Colonic mucosa (tissue), 4 donors: ENCODE data around the gene LRRC71. TPM values are rescaled to one million over a fixed set of nuclear protein-coding genes. Genes with fewer than 3 reads are reported as not detected.

Source experiments
- DNase-seq: peaks from one replicate; pipeline ENCODE4 v3.0.0-alpha.2; 2020
- H3K27ac ChIP-seq: fragments of 200-600 bp; one replicate; pipeline ENCODE4 v1.8.0; 2021
- H3K27me3 ChIP-seq: fragments of 200-600 bp; one replicate; pipeline ENCODE4 v1.8.0; 2021
- H3K36me3 ChIP-seq: fragments of 200-600 bp; one replicate; pipeline ENCODE4 v1.8.0; 2021
- H3K4me1 ChIP-seq: fragments of 200-600 bp; one replicate; pipeline ENCODE4 v1.8.0; 2021; ENCODE audit warnings: mild to moderate bottlenecking
- H3K4me3 ChIP-seq: fragments of 200-600 bp; one replicate; pipeline ENCODE4 v1.8.0; 2021
- H3K9ac ChIP-seq, 2 donors: one replicate each; pipeline ENCODE4 v1.7.0; 2013; ENCODE audit warnings: control low read depth in 2 of 2, low read depth in 2 of 2, low read length in 2 of 2
- H3K9me3 ChIP-seq: fragments of 200-600 bp; one replicate; pipeline ENCODE4 v1.8.0; 2021
- intact Hi-C: fragments of 100-400 bp; cut with DNase I; formaldehyde crosslinking; loops from one replicate; pipeline ENCODE4 v1.14.1; 2022
- total RNA-seq, 2 donors: library from RNA; stranded (reverse); fragmentation: NEBNext Ultra II Directional in 1 of 2; extraction: Animal tissue kit (Norgen Biotek cat#: 25700) in 1 of 2; gene quantifications; one replicate each; pipeline ENCODE4 v1.2.1, GENCODE V29; 2021
- TF ChIP-seq, protein P1 (sequence below): fragments of 200-600 bp; IDR thresholded peaks from one replicate; pipeline ENCODE4 v1.8.0; 2022; ENCODE audit warnings: antibody characterized with exemption, mild to moderate bottlenecking
- donor health status: healthy.
- donor health status: DM: no; HTN: no; CAD: no.
- donor health status: DM: no; HTN: no; CAD: no.

LRRC71 gene
- total RNA-seq, 2 donors from 2014 or later, result not detected

DNA sequence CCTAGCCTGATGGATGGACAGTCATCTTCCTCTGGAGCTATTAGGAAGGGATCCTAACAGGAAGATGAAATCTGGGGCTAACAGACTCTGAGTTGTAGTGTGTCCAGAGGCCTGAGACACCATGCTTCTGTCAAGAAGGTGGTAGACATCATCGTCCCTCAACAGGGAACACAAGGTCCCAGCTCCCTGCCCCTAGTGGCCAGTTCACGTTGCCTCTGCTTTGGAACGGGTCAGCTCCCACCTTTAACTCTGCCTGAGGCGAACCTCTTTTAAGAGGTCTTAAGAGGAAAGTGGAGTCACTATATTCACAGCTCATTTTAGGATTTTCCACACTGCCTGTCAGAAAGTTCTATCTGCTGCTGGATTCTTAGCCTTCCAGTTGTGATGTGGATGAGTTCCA lies 28.3 kb downstream of the LRRC71 start:
- Histone ChIP-seq H3K4me1 (no peaks in the 10 kb centered on the region), H3K9me3 (no peaks in the 10 kb centered on the region), H3K9ac (no peak overlapping the region), H3K36me3 (peaks cover 5% of the 10 kb centered on the region), H3K4me3 (no peak overlapping the region), H3K27me3 (no peaks in the 10 kb centered on the region), H3K27ac (no peak overlapping the region)
- TF ChIP-seq, protein P1, sequence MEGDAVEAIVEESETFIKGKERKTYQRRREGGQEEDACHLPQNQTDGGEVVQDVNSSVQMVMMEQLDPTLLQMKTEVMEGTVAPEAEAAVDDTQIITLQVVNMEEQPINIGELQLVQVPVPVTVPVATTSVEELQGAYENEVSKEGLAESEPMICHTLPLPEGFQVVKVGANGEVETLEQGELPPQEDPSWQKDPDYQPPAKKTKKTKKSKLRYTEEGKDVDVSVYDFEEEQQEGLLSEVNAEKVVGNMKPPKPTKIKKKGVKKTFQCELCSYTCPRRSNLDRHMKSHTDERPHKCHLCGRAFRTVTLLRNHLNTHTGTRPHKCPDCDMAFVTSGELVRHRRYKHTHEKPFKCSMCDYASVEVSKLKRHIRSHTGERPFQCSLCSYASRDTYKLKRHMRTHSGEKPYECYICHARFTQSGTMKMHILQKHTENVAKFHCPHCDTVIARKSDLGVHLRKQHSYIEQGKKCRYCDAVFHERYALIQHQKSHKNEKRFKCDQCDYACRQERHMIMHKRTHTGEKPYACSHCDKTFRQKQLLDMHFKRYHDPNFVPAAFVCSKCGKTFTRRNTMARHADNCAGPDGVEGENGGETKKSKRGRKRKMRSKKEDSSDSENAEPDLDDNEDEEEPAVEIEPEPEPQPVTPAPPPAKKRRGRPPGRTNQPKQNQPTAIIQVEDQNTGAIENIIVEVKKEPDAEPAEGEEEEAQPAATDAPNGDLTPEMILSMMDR, result no peak
- DNase-seq, result no peak
- intact Hi-C loops, result no loop called here

- no peak for DNase-seq
- Histone ChIP-seq H3K27ac (no peak overlapping the region), H3K9ac (no peak overlapping the region), H3K36me3 (peaks cover 5% of the 10 kb centered on the region), H3K4me1 (no peaks in the 10 kb centered on the region), H3K4me3 (no peak overlapping the region), H3K27me3 (no peaks in the 10 kb centered on the region), H3K9me3 (no peaks in the 10 kb centered on the region)
- TF ChIP-seq, protein P1, result no peak
- intact Hi-C loops, result no loop called here
Observed at GRCh38 chr1:156949127-156949526, 28.7 kb downstream of the LRRC71 start.

DNA sequence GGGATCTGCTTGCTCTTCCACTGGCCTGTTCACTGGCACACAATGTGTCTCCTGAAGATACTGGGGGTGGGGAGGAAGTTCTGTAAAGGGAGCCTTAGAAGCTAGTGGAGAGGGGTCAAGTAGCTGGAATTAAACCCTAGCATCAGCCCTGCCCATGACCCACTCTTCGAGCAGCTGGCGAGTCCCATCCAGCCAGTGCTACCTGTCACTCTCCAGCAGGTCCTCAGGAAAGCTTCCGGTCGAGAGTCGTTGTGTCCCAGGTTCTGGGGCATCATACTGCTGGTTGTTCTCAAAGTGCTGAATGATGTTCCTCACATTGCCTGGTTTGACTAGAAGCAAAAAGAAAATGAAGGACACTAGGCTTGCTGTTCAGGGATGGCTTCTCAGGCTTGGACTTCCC lies 30.9 kb downstream of the LRRC71 start:
- Histone ChIP-seq H3K27ac (no peak overlapping the region), H3K27me3 (no peaks in the 10 kb centered on the region), H3K4me3 (no peak overlapping the region), H3K9me3 (no peaks in the 10 kb centered on the region), H3K4me1 (no peaks in the 10 kb centered on the region), H3K36me3 (no peaks in the 10 kb centered on the region), H3K9ac (no peak overlapping the region)
- DNase-seq, result no peak
- intact Hi-C loops, result no loop called here
- TF ChIP-seq, protein P1, result no peak

DNA sequence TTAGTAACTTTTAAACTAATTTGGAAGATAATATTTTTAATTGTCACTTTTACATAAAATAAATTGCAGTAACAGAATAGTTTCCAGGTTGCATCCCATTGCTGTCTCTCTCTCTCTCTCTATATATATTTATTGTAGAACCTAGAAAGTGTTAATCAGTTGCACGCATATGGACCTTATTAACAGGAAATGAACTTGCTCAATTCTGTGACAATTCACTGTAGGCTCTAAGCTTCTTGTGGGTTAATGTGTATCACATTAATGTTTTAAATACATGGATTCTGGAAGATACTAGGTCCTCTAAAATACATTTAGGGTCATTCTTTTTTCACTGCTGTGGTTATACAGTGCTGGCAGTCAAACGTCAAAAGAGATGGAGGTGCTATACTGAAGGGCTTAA lies 33.1 kb downstream of the LRRC71 start:
- Histone ChIP-seq H3K9ac (no peak overlapping the region), H3K27ac (no peak overlapping the region), H3K36me3 (no peaks in the 10 kb centered on the region), H3K9me3 (no peaks in the 10 kb centered on the region), H3K4me1 (no peaks in the 10 kb centered on the region), H3K4me3 (no peak overlapping the region), H3K27me3 (no peaks in the 10 kb centered on the region)
- intact Hi-C loops, result no loop called here
- no peak for DNase-seq
- TF ChIP-seq, protein P1, result no peak

DNA sequence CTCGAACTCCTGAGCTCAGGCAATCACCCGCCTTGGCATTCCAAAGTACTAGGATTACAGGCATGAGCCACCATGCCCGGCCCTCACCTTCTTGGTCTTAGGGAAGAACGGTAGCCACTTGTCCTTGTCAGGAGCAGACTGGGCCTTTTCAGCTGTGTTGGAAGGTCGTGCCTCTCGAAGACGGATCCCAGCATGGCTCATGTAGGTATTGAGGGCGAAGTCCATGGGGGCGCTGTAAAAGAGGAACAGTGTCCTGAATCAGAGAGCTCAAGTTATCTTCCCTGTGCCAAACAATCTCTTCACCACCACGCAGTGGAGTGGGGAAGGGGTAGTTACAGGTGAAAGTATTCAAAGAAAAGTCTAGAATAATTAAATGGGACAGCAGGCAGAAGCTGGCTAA lies 35.9 kb downstream of the LRRC71 start:
- no peaks in the 10 kb centered on the region for H3K4me1 ChIP-seq
- peaks cover 5% of the 10 kb centered on the region for H3K36me3 ChIP-seq
- no peak overlapping the region for H3K27ac ChIP-seq
- no peaks in the 10 kb centered on the region for H3K9me3 ChIP-seq
- no peak overlapping the region for H3K4me3 ChIP-seq
- H3K27me3 ChIP-seq, result no peaks in the 10 kb centered on the region
- intact Hi-C loops, result no loop called here
- TF ChIP-seq, protein P1, result no peak
- H3K9ac ChIP-seq, result no peak overlapping the region
- no peak for DNase-seq

- DNase-seq, result no peak
- Histone ChIP-seq H3K36me3 (peaks cover 5% of the 10 kb centered on the region), H3K4me1 (no peaks in the 10 kb centered on the region), H3K9ac (no peak overlapping the region), H3K27me3 (no peaks in the 10 kb centered on the region), H3K9me3 (no peaks in the 10 kb centered on the region), H3K27ac (no peak overlapping the region), H3K4me3 (no peak overlapping the region)
- intact Hi-C loops, result no loop called here
- TF ChIP-seq, protein P1, result no peak
Observed at GRCh38 chr1:156957634-156958033, 37.2 kb downstream of the LRRC71 start.
